GM19025 (cell line): ENCODE measurements around the gene KCNQ1.

ENCODE experiments used
- ATAC-seq: cut with Tn5 transposase; IDR thresholded peaks from one replicate; pipeline ENCODE4 v1.9.1; 2021; ENCODE audit warnings: mild to moderate bottlenecking, low read depth, moderate library complexity; ENCODE audit not compliant: unreplicated experiment

KCNQ1 gene

GRCh38 chr11:2857276-2857675, 412.5 kb downstream of the KCNQ1 start:
- ATAC-seq: no peak

DNA sequence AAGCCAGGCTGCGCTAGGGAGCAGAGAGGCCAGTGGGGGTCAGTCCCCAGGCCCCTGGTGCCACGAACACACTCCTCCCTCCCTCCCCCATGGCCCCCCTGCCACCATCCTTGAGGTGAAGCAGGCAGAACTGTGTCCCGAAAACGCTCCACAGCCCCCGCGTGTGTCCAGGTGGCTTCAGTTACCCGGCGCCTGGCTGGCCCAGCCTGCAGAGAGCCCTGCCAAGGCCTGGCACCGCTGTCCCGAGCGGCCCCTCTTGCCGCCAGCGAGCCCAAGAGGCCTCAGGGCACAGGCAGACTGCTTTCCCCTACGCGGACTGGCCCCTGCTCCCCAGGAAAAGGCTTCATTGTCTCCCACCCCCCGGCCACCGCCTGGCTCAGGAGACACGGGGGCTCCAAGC, 413.1 kb downstream of the KCNQ1 start:
- no peak for ATAC-seq

DNA sequence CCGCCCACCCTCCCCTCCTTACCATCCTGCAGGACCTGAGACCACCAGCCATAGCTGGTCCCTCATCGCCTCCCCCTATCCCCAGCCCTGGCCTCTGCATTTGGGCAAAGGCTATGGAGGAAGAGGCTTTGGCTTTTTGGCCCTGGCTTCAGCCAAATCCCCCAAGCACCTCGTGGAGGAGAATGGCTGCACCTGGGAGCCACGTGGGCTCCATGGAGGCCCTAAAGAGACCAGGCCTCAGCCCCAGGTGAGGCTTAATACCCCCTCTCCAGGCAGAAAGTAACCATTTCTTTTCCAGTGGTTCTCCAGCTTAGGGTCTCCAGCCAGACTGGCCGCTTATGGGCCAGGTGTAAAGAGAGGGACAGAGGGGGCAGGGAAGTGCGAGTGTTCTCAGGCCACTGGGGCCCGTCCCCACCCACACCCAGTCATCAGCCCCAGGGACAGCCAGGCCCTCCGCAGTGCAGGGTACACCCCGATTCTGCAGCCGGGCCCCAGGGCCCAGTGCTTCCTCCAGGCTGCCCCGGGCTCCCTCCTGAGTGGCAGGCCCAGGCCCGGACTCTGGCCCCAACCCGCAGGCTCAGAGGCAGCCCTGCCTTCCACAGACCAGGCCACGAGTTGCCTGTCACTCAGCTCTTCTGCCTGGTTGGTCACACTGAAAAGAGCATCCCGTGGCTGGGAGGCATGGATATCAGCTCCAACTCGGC, 414.3 kb downstream of the KCNQ1 start:
- no peak for ATAC-seq

DNA sequence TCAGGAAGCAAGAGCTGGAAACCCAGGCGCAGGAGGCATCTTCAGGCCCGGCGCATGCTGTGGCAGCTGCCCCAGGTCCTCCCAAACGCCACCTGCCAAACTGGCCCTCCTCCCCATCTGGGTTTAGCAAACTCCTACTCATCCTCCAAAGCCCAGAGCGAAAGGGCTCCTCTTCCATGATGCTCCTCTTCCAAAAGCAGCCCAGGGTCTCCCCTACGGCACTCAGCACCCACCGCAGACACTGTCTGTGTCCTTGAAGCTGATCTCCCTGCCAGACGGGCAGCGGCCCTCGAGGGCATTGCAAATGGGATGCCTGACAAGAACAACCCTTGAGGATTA, 414.9 kb downstream of the KCNQ1 start:
- no peak for ATAC-seq

DNA sequence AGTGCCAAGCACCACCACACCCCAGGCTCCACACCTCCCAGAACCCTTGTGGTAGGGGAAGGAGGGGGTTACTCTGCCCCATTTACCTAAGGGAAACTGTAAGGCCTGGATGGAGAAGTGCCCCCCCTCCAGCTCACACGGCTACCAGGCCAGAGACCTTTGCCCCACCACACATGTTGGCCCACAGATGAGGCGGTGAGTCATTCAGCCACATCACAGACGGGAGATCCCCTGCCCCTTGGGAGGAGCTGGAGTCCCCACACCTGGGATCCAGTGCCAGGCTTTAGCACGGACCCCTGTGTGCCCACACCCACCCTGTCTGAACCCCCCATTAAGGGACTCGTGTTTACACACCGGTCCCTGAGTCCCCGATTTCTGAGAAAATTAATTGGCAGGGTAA, 415.8 kb downstream of the KCNQ1 start:
- peak; percentile 89 for ATAC-seq

DNA sequence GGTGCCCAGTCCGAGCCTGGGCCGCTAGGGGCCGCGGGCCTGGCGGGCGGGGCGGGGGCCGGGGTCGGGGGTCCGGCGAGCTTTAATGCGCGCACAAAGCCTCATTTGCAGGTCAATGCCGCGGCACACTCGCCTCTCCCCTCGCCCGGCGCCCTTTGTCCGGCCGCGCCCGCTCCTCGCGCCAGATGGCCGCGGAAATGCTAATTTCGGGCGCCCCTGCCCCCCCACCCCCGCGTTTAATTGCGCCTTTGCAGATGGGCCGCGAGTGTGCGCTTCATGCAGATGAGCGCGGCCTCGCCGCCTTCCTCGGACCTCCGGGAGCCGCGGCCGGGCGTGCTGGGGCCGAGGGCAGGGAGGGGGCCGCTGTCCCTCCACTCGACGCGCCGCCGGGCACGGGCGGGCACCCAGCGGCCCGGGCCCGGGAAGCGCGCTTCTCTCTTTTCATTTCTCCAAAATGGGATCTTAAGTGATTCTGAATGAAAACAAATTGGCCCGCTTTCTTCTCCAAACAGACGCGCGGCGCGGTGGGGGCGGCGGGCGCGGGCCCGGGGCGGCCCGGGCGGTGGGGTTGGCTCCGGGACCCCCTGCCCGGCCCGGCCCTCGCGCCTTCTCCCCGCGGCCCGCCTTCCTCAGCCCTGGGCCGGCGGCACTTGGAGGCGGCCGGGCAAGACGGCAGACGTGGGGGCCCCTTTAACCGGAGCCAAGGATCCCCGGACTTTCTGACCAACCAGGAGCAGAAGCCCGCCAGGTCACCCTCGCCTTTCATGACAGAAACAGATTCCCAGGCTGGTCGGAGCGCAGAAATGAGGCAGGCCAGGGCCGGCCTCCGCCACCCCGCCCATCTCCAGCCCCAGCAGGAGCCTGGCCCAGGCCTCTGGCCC, 417.8 kb downstream of the KCNQ1 start:
- ATAC-seq: no peak

- no peak for ATAC-seq
These were observed 418.4 kb downstream of the KCNQ1 start for GRCh38 chr11:2863276-2863618.

- ATAC-seq: no peak
These were observed 420.1 kb downstream of the KCNQ1 start for GRCh38 chr11:2864901-2865300.

- ATAC-seq: no peak
These were observed 421.2 kb downstream of the KCNQ1 start for GRCh38 chr11:2865922-2866577.

DNA sequence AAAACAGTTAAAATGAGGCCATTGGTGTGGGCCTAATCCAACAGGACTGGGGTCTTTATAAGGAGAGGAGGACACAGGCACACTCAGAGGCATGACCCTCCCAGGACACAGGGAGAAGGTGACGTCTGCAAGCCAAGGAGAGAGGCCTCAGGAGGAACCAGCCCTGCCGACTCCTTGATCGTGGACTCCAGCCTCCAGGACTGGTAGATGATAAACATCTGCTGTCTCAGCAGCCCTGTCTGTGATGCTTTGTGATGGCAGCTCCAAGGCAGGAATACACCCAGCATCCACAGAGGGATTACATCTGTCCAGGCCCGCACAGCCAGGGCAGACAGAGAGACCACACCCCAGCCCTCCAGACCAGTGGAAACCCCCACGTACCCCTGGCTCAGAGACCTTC, 422.3 kb downstream of the KCNQ1 start:
- no peak for ATAC-seq

- no peak for ATAC-seq
These were observed 423.1 kb downstream of the KCNQ1 start for GRCh38 chr11:2867722-2868505.

GRCh38 chr11:2868506-2869133, 423.8 kb downstream of the KCNQ1 start:
- no peak for ATAC-seq

DNA sequence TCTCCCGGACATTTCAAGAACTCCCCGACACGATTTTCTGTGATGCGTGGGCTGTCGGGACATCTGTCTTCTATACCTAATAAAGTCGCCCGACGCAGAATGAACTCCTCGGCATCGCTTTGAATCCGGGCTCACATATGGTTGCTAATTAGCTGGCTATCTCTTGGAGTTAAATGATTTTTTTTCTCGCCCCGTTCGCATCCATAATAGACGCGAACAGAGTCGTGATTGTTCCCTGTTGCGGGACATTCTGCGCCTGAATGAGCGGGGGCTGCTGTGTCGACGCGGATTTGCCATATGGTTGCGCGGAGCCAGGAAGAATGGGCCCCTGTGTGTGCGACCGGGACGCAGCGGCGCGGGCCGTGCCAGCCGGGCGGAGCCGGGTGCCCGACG, 424.3 kb downstream of the KCNQ1 start:
- no peak for ATAC-seq

- no peak for ATAC-seq
These were observed 425.0 kb downstream of the KCNQ1 start for GRCh38 chr11:2869561-2870427.

GRCh38 chr11:2870460-2870859, 425.7 kb downstream of the KCNQ1 start:
- no peak for ATAC-seq

GRCh38 chr11:2870969-2871680, 426.3 kb downstream of the KCNQ1 start:
- no peak for ATAC-seq

DNA sequence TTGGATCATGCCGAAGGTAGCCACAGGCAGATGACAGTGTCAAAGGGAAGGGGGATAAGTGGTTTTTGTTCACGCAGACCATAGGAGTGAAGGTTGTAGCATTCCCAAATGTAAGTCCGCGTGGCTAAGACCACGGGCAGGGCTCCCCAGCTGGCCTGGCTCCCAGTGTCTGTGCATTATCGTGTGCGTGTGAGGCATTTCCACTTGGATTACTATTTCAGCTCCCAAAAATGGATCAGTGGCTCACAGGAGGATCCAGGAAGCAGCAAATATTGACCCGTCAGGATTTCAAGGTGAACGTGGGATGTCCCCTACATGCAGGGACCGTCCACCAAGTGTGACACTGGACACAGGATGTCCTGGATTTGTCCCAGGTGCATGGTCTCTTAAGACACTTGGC, 430.2 kb downstream of the KCNQ1 start:
- no peak for ATAC-seq

GRCh38 chr11:2877474-2877873, 432.7 kb downstream of the KCNQ1 start:
- no peak for ATAC-seq

- no peak for ATAC-seq
These were observed 434.0 kb downstream of the KCNQ1 start for GRCh38 chr11:2878782-2879181.
